ENCODE results near the gene ESPN.

The ESPN gene

GRCh38 chr1:6495041-6495441, 70.5 kb downstream of the ESPN start:
- H3K4me3 ChIP-seq (replicated peaks; ENCODE audit: low read depth, low read length), result no peak overlapping the region
- DNase-seq (ENCODE audit: extremely low read depth, low read depth), result no peak
- TF ChIP-seq CTCF (IDR thresholded peaks at IDR 0.05; ENCODE audit: low read depth, low read length, missing control alignments), result no peak

GRCh38 chr1:6495540-6496364, 71.2 kb downstream of the ESPN start:
- TF ChIP-seq CTCF (IDR thresholded peaks at IDR 0.05; ENCODE audit: low read depth, low read length, missing control alignments), result no peak
- no peak overlapping the region for H3K4me3 ChIP-seq (replicated peaks; ENCODE audit: low read depth, low read length)
- DNase-seq (ENCODE audit: extremely low read depth, low read depth), result no peak

- no peak for DNase-seq (ENCODE audit: extremely low read depth, low read depth)
- H3K4me3 ChIP-seq (replicated peaks; ENCODE audit: low read depth, low read length), result peak overlapping the region; percentile 44
- no peak for TF ChIP-seq CTCF (IDR thresholded peaks at IDR 0.05; ENCODE audit: low read depth, low read length, missing control alignments)
Measured at GRCh38 chr1:6496365-6496721, 71.8 kb downstream of the ESPN start.

- no peak for TF ChIP-seq CTCF (IDR thresholded peaks at IDR 0.05; ENCODE audit: low read depth, low read length, missing control alignments)
- peak overlapping the region; percentile 44 for H3K4me3 ChIP-seq (replicated peaks; ENCODE audit: low read depth, low read length)
- DNase-seq (ENCODE audit: extremely low read depth, low read depth), result no peak
Measured at GRCh38 chr1:6496890-6497214, 72.3 kb downstream of the ESPN start.

- DNase-seq (ENCODE audit: extremely low read depth, low read depth), result no peak
- no peak for TF ChIP-seq CTCF (IDR thresholded peaks at IDR 0.05; ENCODE audit: low read depth, low read length, missing control alignments)
- H3K4me3 ChIP-seq (replicated peaks; ENCODE audit: low read depth, low read length), result peak overlapping the region; percentile 47
Measured at GRCh38 chr1:6497215-6497866, 72.8 kb downstream of the ESPN start.

GRCh38 chr1:6497867-6498575, 73.4 kb downstream of the ESPN start:
- peak overlapping the region; percentile 47 for H3K4me3 ChIP-seq (replicated peaks; ENCODE audit: low read depth, low read length)
- DNase-seq (ENCODE audit: extremely low read depth, low read depth), result no peak
- no peak for TF ChIP-seq CTCF (IDR thresholded peaks at IDR 0.05; ENCODE audit: low read depth, low read length, missing control alignments)
